ENCODE data around the gene CSNK1D. TPM values are rescaled to one million over a fixed set of nuclear protein-coding genes. Genes with fewer than 3 reads are reported as not detected.

The CSNK1D gene
- total and polyA plus RNA-seq, 8 donors: 55.9 to 180 (median 89.1) TPM

DNA sequence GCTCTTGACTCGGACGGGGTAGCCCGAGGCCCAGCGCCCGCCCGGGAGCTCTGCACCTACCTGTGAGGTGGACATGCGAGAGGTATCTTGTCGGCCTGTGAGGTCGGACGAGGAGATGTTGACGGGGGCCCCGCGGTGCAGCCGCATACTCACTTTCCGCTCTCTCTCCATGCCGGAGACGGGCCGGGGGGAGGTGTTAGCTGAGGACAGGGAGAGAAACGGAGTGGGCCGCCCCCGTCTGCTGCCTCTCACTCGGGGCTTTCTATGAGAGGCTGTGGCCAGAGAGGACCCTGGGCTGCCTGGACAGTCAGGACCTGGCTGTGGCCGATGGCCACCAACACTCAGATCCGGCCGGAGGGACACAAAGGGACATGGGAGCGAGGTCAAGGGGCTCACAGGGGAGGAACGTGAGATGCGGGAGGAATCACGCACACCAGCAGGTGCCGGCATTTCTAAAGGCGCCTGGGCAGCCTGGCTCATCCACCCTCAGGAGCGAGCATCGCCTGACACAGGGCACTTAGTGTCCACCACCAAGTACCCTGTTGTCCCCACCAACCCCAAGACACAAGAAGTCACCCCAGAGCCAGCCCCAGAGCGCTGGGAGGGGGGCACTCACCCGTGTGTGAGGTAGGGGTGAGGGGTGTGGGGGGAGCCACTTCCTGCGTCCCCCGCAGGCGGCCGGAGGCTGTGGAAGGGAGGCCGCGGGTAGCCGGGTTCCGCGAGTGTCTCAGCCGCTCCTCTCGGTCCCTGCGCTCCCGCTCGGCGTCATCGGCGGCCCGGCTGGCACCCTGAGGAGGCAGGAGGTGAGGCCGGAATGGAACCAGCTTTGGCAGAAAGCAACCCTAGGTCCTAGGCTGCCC is 24.5 kb downstream of the CSNK1D start:
- intact Hi-C loops (cut with DNase I; ENCODE audit: low total_unique reads): no loop called here

DNA sequence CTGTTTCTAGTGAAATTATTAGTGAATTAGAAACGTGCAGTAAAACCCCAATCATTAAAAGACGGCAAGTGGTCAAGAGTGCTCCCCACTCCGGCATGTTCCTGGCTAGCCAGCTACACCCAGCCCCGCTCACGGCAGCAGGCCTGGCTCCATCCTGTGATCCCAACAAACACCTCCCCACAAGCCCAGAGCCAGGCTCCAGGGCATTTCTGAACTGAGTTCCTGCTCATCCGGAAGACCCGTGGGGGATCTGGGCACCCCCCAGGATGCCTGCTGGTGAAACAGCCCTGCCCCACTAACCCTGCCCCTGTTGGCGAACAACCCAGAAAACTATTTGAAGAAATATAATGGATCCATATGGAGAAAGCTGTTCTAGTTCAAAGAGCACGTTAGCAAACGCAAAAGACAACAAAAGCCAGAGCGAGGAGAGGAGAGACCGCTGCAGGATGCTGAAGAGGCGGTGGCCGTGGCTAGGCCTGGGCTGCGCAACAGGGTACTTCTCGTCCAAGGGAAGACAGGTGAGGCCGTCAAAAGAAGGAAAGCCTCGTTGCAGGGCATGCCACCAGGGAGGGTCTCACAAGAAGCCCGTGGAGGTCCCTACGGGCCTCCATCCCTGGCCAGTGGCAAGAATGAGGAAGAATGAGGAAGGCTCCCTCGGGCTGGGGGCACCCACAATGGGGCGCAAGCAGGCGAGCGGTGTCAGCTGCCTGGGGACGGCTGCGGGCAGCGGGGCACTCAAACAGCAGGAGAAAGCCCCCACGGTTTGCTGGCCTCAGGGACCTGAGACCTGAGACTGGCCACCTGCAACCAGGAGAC is 25.4 kb downstream of the CSNK1D start:
- TF ChIP-seq EP300 (IDR thresholded peaks at IDR 0.05) (no peak), POLR2A (IDR thresholded peaks at IDR 0.05) (no peak), POLR2AphosphoS5 (IDR thresholded peaks at IDR 0.05) (no peak)
- TF ChIP-seq, protein P1, sequence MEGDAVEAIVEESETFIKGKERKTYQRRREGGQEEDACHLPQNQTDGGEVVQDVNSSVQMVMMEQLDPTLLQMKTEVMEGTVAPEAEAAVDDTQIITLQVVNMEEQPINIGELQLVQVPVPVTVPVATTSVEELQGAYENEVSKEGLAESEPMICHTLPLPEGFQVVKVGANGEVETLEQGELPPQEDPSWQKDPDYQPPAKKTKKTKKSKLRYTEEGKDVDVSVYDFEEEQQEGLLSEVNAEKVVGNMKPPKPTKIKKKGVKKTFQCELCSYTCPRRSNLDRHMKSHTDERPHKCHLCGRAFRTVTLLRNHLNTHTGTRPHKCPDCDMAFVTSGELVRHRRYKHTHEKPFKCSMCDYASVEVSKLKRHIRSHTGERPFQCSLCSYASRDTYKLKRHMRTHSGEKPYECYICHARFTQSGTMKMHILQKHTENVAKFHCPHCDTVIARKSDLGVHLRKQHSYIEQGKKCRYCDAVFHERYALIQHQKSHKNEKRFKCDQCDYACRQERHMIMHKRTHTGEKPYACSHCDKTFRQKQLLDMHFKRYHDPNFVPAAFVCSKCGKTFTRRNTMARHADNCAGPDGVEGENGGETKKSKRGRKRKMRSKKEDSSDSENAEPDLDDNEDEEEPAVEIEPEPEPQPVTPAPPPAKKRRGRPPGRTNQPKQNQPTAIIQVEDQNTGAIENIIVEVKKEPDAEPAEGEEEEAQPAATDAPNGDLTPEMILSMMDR (IDR thresholded peaks at IDR 0.05): no peak
- intact Hi-C loops (cut with DNase I; ENCODE audit: low total_unique reads): no loop called here
- peaks cover 30 to 76% (median 37%) of the 10 kb centered on the region in 4 donors for H3K4me1 ChIP-seq
- H3K36me3 ChIP-seq: peaks cover 98 to 100% (median 100%) of the 10 kb centered on the region in 4 donors
- no peak for DNase-seq
- H3K27me3 ChIP-seq: no peaks in the 10 kb centered on the region
- no peak overlapping the region for H3K4me3 ChIP-seq
- WGBS, 5 donors: 78 to 89% (median 84%) methylated on average over 28 of the region's 28 CpGs
- no peaks in the 10 kb centered on the region for H3K9me3 ChIP-seq
- peak overlapping the region in 4 of 5 donors; percentile 67 to 81 (median 74) for H3K27ac ChIP-seq

More for the DNA sequence above, 24.5 kb downstream of the CSNK1D start:
- H3K27me3 ChIP-seq: no peaks in the 10 kb centered on the region
- TF ChIP-seq EP300 (IDR thresholded peaks at IDR 0.05): no peak
- TF ChIP-seq, protein P1 (IDR thresholded peaks at IDR 0.05): no peak
- no peak for TF ChIP-seq POLR2A (IDR thresholded peaks at IDR 0.05)
- TF ChIP-seq POLR2AphosphoS5 (IDR thresholded peaks at IDR 0.05): no peak
- no peak for DNase-seq
- 89 to 94% (median 92%) methylated on average over 43 to 54 of the region's 54 CpGs for WGBS, 5 donors
- peaks cover 99 to 100% (median 100%) of the 10 kb centered on the region in 4 donors for H3K36me3 ChIP-seq
- H3K27ac ChIP-seq: peak overlapping the region in 1 of 5 donors; percentile 6
- no peaks in the 10 kb centered on the region for H3K9me3 ChIP-seq
- H3K4me3 ChIP-seq: no peak overlapping the region
- peaks cover 22 to 66% (median 28%) of the 10 kb centered on the region in 4 donors for H3K4me1 ChIP-seq

GRCh38 chr17:82247182-82247823 is 26.2 kb downstream of the CSNK1D start:
- H3K27me3 ChIP-seq: no peaks in the 10 kb centered on the region
- H3K9me3 ChIP-seq: no peaks in the 10 kb centered on the region
- H3K36me3 ChIP-seq: peaks cover 90 to 100% (median 96%) of the 10 kb centered on the region in 4 donors
- H3K27ac ChIP-seq: peak overlapping the region; percentile 43 to 81 (median 74)
- TF ChIP-seq EP300 (IDR thresholded peaks at IDR 0.05) (no peak), POLR2A (IDR thresholded peaks at IDR 0.05) (no peak)
- TF ChIP-seq, protein P1 (IDR thresholded peaks at IDR 0.05): no peak
- 58 to 68% (median 67%) methylated on average over 22 of the region's 22 CpGs for WGBS, 5 donors
- intact Hi-C loops (cut with DNase I; ENCODE audit: low total_unique reads): no loop called here
- H3K4me3 ChIP-seq: no peak overlapping the region
- peaks cover 37 to 84% (median 44%) of the 10 kb centered on the region in 4 donors for H3K4me1 ChIP-seq
- DNase-seq: no peak

All from stomach (tissue), 9 donors.